C4-2B (cell line): ENCODE measurements around the gene NFKBIE.

Experiments
- ZFX ChIP-seq: fragments of 450-650 bp; IDR thresholded peaks from 2 replicates; pipeline ENCODE4 v1.6.1; 2017
- TF ChIP-seq, protein P1 (sequence below): fragments of 450-650 bp; conservative IDR thresholded peaks from 2 replicates; pipeline ENCODE4 v1.5.1; 2017; ENCODE audit warnings: mild to moderate bottlenecking

DNA sequence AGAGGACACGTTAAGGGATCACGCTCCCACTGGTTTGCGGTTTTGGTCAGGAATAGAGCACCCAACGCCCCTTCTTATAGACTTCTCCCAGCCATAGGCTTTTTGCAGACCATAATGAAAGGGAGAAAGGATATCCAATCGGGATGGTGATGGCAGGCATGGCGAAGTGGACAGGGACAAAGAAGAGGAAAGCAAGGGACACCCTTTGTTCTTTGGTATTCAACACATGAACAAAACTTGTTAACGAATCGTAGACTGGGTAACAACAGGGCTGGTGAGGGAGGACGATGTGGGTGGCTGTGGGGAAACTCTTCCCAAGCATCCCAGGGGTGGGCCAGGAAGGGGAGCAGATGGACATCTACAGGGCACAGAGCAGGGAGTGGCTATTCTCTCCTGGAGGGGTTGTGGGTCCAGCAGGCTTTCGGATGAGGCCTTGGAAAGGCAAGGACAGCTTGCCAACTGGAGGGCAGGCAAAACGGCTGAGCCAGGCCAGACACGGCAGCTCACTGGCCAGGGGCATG, 19.9 kb downstream of the NFKBIE start:
- TF ChIP-seq, protein P1, sequence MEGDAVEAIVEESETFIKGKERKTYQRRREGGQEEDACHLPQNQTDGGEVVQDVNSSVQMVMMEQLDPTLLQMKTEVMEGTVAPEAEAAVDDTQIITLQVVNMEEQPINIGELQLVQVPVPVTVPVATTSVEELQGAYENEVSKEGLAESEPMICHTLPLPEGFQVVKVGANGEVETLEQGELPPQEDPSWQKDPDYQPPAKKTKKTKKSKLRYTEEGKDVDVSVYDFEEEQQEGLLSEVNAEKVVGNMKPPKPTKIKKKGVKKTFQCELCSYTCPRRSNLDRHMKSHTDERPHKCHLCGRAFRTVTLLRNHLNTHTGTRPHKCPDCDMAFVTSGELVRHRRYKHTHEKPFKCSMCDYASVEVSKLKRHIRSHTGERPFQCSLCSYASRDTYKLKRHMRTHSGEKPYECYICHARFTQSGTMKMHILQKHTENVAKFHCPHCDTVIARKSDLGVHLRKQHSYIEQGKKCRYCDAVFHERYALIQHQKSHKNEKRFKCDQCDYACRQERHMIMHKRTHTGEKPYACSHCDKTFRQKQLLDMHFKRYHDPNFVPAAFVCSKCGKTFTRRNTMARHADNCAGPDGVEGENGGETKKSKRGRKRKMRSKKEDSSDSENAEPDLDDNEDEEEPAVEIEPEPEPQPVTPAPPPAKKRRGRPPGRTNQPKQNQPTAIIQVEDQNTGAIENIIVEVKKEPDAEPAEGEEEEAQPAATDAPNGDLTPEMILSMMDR: no peak
- TF ChIP-seq ZFX: no peak; the same call in 1 of the 2 replicates
